HepG2 (cell line): Measurements from ENCODE around the gene NLGN4X. TPM values are rescaled to one million over a fixed set of nuclear protein-coding genes. Genes with fewer than 3 reads are reported as not detected.

Experiments used
- ATAC-seq: fragments of 200-7000 bp; cut with Tn5 transposase; 3 replicates; pipeline ENCODE4 v1.9.1; 2020; ENCODE audit warnings: mild to moderate bottlenecking, moderate library complexity
- BruUV-seq: library from RNA; stranded (reverse); fragments of 400-500 nt; replicated peaks from 2 replicates; lab custom pipeline; 2021; lab: Mats Ljungman, UMichigan
- CTCF ChIA-PET: fragments of 300-600 bp; formaldehyde crosslinking; extraction: SDS; loops from one replicate; lab custom pipeline; 2021; ENCODE audit warnings: low total read pairs, inconsistent platforms, low intra/inter-chr PET ratio; lab: Yijun Ruan, JAX
- POLR2A ChIA-PET: fragments of 350-600 bp; sonication (Branson Sonifier 250); formaldehyde crosslinking; loops from one replicate; lab custom pipeline; 2020; ENCODE audit warnings: antibody characterized with exemption, inconsistent platforms; lab: Yijun Ruan, JAX
- DNase-seq: peaks from one replicate; pipeline ENCODE4 v3.0.0-alpha.2; 2015; ENCODE audit warnings: low spot score
- FAIRE-seq: peaks from 3 replicates; lab custom pipeline; 2011; peaks lifted over from hg19 to GRCh38; lab: Jason Lieb, UNC
- H2AFZ ChIP-seq: one replicate; pipeline ENCODE4 v1.6.1; 2011; ENCODE audit warnings: low read length, inconsistent platforms
- H3K27ac ChIP-seq: fragments of 300-600 bp; 3 replicates; pipeline ENCODE4 v1.8.0; 2011; ENCODE audit warnings: mixed run types, mild to moderate bottlenecking, mixed read lengths, low read length, inconsistent platforms; ENCODE audit not compliant: insufficient read depth; ENCODE audit errors: extremely low read length
- H3K27me3 ChIP-seq, 2 experiments: fragments of 200-600 bp in 1 of 2; 2 replicates in 1 of 2; 3 replicates in 1 of 2; pipeline versions ENCODE4 v1.6.0 to v1.8.0; 2011; ENCODE audit warnings: low read length in 2 of 2, mild to moderate bottlenecking in 2 of 2, moderate library complexity in 2 of 2, inconsistent platforms in 1 of 2; ENCODE audit not compliant: insufficient read depth in 2 of 2, control insufficient read depth in 1 of 2
- H3K36me3 ChIP-seq, 2 experiments: fragments of 200-600 bp in 1 of 2; replicated peaks in 1 of 2; 2 replicates in 1 of 2; 3 replicates in 1 of 2; pipeline versions ENCODE4 v1.5.1 to v1.8.0; 2011; ENCODE audit warnings: low read length in 2 of 2, inconsistent platforms in 1 of 2; ENCODE audit not compliant: insufficient read depth in 2 of 2, control insufficient read depth in 1 of 2
- H3K4me1 ChIP-seq: 2 replicates; pipeline ENCODE4 v1.5.1; 2012; ENCODE audit warnings: low read length, inconsistent platforms; ENCODE audit not compliant: insufficient read depth
- H3K4me2 ChIP-seq: 2 replicates; pipeline ENCODE4 v1.6.0; 2011; ENCODE audit warnings: low read depth, low read length, inconsistent platforms
- H3K4me3 ChIP-seq, 3 experiments: fragments of 200-600 bp in 1 of 3; sonication (generic), shearing (Covaris generic) in 1 of 3; replicated peaks in 1 of 3; 2 replicates each; pipeline ENCODE4 v1.5.1; 2011 to 2016; ENCODE audit warnings: low read length in 3 of 3, inconsistent platforms in 2 of 3, low read depth in 2 of 3, mild to moderate bottlenecking in 2 of 3, control low read depth in 1 of 3, mixed read lengths in 1 of 3; ENCODE audit not compliant: insufficient read depth in 1 of 3
- H3K79me2 ChIP-seq: one replicate; pipeline ENCODE4 v1.6.1; 2011; ENCODE audit warnings: low read length, inconsistent platforms; ENCODE audit not compliant: insufficient read depth
- H3K9ac ChIP-seq: 2 replicates; pipeline ENCODE4 v1.6.0; 2011; ENCODE audit warnings: mild to moderate bottlenecking, low read depth, low read length, inconsistent platforms; ENCODE audit not compliant: insufficient read depth
- H3K9me3 ChIP-seq: 2 replicates; pipeline ENCODE4 v1.5.1; 2012; ENCODE audit warnings: mild to moderate bottlenecking, low read length
- H4K20me1 ChIP-seq: 2 replicates; pipeline ENCODE4 v1.6.0; 2011; ENCODE audit warnings: inconsistent platforms, mild to moderate bottlenecking, low read length, moderate library complexity; ENCODE audit not compliant: insufficient read depth
- CCAR2 ChIP-seq: fragments of 200-400 bp; formaldehyde crosslinking; optimal IDR thresholded peaks from 2 replicates; pipeline ENCODE3; 2018; ENCODE audit warnings: low read depth, mild to moderate bottlenecking, low read length, moderate library complexity
- ELF4 ChIP-seq: sonication (generic); formaldehyde crosslinking; IDR thresholded peaks from 2 replicates; pipeline ENCODE4 v1.5.0; 2020; ENCODE audit warnings: missing genetic modification reagents, mild to moderate bottlenecking, moderate library complexity, borderline replicate concordance
- FLYWCH1 ChIP-seq: sonication (generic); formaldehyde crosslinking; IDR thresholded peaks from 2 replicates; pipeline ENCODE4 v1.8.1; 2023; ENCODE audit warnings: mild to moderate bottlenecking, missing genetic modification reagents
- KDM6A ChIP-seq: IDR thresholded peaks from 2 replicates; pipeline ENCODE4 v1.6.1; 2016; ENCODE audit warnings: low read depth
- MTA3 ChIP-seq: sonication (generic); formaldehyde crosslinking; IDR thresholded peaks from 2 replicates; pipeline ENCODE4 v1.4.0; 2020; ENCODE audit warnings: missing genetic modification reagents
- MYNN ChIP-seq: sonication (generic); formaldehyde crosslinking; IDR thresholded peaks from 2 replicates; pipeline ENCODE4 v1.4.0; 2020; ENCODE audit warnings: mild to moderate bottlenecking, low read depth, missing genetic modification reagents
- ZBTB21 ChIP-seq: sonication (generic); formaldehyde crosslinking; IDR thresholded peaks from 2 replicates; pipeline ENCODE4 v1.4.0; 2020; ENCODE audit warnings: missing genetic modification reagents
- ZBTB8A ChIP-seq: sonication (generic); formaldehyde crosslinking; IDR thresholded peaks from 2 replicates; pipeline ENCODE4 v1.4.0; 2020; ENCODE audit warnings: mild to moderate bottlenecking, low read depth, missing genetic modification reagents, borderline replicate concordance
- ZNF12 ChIP-seq: sonication (generic); formaldehyde crosslinking; IDR thresholded peaks from 2 replicates; pipeline ENCODE4 v1.5.0; 2020; ENCODE audit warnings: missing genetic modification reagents
- ZNF256 ChIP-seq: sonication (generic); formaldehyde crosslinking; conservative IDR thresholded peaks from 2 replicates; pipeline ENCODE4 v1.4.0; 2020; ENCODE audit warnings: missing genetic modification reagents
- ZXDC ChIP-seq: sonication (generic); formaldehyde crosslinking; IDR thresholded peaks from 2 replicates; pipeline ENCODE4 v1.5.0; 2020; ENCODE audit warnings: mild to moderate bottlenecking, missing genetic modification reagents
- WGBS: methylation state at CpG from one replicate; pipeline ENCODE4 v1.1.6; 2017; ENCODE audit warnings: low lambda C conversion rate; 5-methylcytosine and 5-hydroxymethylcytosine counted together
- in situ Hi-C: cut with HindIII; loops from 2 replicates; pipeline ENCODE4 v1.10.0; 2017; ENCODE audit warnings: low pct_unique_long_range_greater_than_20kb; ENCODE audit not compliant: extremely low pct_ligation_motif_present
- intact Hi-C: fragments of 100-400 bp; cut with micrococcal nuclease; formaldehyde crosslinking; loops from one replicate; pipeline ENCODE4 v1.10.0; 2022; ENCODE audit not compliant: unreplicated experiment
- polyA plus RNA-seq, 8 experiments: library from polyadenylated mRNA; depleted of rRNA in 3 of 8; stranded (reverse) in 7 of 8; unstranded in 1 of 8; fragments of >200 nt; fragmentation: Illumina TruSeq in 4 of 8; extraction: Trizol in 4 of 8; gene quantifications; 2 replicates each; pipeline versions ENCODE4 v1.2.1 to v1.2.3, GENCODE V29; 2011 to 2016; ENCODE audit warnings: low read depth in 4 of 8, missing spikeins in 1 of 8, mixed read lengths in 1 of 8; ENCODE audit not compliant: insufficient read depth in 1 of 8
- total RNA-seq, 5 experiments: library from RNA; depleted of rRNA; stranded (reverse); fragments of >200 nt; fragmentation: Illumina TruSeq; extraction: Trizol; gene quantifications; 2 replicates each; pipeline ENCODE4 v1.2.3, GENCODE V29; 2016; ENCODE audit warnings: low read depth in 1 of 5
- TF ChIP-seq, protein P1 (sequence below): sonication (generic); formaldehyde crosslinking; IDR thresholded peaks from 2 replicates; pipeline ENCODE4 v1.4.0; 2020; ENCODE audit warnings: missing genetic modification reagents, borderline replicate concordance
- TF ChIP-seq, protein P2 (sequence below): sonication (generic); formaldehyde crosslinking; IDR thresholded peaks from 2 replicates; pipeline ENCODE4 v1.4.0; 2020; ENCODE audit warnings: low read depth, missing genetic modification reagents

NLGN4X gene
- total and polyA plus RNA-seq, 2 of the 13 experiments (the other 11 are each of a cell fraction or from before 2014, with no cell fraction given), result not detected

DNA sequence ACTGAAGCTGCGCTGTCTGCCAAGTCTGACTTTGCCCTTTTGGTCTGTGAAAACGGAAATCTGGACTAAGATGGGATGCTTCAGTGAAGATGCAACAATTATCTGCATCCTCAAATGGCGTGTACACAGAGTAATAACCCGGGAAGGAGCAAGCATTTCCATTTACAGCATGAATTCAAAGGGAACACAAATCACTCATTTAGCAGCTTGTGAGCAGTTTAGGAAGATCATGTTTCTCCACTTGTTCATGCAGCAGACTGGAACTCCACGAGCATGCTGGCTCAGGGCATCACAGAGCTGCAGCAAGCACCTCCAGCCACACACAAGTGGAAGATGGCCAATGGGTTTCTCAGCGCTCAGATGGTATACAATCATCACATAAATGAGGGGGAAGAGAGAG, 175.5 kb downstream of the NLGN4X start (continued):
- TF ChIP-seq, protein P1, sequence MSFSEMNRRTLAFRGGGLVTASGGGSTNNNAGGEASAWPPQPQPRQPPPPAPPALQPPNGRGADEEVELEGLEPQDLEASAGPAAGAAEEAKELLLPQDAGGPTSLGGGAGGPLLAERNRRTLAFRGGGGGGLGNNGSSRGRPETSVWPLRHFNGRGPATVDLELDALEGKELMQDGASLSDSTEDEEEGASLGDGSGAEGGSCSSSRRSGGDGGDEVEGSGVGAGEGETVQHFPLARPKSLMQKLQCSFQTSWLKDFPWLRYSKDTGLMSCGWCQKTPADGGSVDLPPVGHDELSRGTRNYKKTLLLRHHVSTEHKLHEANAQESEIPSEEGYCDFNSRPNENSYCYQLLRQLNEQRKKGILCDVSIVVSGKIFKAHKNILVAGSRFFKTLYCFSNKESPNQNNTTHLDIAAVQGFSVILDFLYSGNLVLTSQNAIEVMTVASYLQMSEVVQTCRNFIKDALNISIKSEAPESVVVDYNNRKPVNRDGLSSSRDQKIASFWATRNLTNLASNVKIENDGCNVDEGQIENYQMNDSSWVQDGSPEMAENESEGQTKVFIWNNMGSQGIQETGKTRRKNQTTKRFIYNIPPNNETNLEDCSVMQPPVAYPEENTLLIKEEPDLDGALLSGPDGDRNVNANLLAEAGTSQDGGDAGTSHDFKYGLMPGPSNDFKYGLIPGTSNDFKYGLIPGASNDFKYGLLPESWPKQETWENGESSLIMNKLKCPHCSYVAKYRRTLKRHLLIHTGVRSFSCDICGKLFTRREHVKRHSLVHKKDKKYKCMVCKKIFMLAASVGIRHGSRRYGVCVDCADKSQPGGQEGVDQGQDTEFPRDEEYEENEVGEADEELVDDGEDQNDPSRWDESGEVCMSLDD, result no peak
- TF ChIP-seq MTA3 (CRISPR knock-in tag), result no peak
- no peak for TF ChIP-seq ZNF12
- TF ChIP-seq, protein P2, sequence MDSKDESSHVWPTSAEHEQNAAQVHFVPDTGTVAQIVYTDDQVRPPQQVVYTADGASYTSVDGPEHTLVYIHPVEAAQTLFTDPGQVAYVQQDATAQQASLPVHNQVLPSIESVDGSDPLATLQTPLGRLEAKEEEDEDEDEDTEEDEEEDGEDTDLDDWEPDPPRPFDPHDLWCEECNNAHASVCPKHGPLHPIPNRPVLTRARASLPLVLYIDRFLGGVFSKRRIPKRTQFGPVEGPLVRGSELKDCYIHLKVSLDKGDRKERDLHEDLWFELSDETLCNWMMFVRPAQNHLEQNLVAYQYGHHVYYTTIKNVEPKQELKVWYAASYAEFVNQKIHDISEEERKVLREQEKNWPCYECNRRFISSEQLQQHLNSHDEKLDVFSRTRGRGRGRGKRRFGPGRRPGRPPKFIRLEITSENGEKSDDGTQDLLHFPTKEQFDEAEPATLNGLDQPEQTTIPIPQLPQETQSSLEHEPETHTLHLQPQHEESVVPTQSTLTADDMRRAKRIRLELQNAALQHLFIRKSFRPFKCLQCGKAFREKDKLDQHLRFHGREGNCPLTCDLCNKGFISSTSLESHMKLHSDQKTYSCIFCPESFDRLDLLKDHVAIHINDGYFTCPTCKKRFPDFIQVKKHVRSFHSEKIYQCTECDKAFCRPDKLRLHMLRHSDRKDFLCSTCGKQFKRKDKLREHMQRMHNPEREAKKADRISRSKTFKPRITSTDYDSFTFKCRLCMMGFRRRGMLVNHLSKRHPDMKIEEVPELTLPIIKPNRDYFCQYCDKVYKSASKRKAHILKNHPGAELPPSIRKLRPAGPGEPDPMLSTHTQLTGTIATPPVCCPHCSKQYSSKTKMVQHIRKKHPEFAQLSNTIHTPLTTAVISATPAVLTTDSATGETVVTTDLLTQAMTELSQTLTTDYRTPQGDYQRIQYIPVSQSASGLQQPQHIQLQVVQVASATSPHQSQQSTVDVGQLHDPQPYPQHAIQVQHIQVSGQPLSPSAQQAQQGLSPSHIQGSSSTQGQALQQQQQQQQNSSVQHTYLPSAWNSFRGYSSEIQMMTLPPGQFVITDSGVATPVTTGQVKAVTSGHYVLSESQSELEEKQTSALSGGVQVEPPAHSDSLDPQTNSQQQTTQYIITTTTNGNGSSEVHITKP (CRISPR knock-in tag), result no peak

DNA sequence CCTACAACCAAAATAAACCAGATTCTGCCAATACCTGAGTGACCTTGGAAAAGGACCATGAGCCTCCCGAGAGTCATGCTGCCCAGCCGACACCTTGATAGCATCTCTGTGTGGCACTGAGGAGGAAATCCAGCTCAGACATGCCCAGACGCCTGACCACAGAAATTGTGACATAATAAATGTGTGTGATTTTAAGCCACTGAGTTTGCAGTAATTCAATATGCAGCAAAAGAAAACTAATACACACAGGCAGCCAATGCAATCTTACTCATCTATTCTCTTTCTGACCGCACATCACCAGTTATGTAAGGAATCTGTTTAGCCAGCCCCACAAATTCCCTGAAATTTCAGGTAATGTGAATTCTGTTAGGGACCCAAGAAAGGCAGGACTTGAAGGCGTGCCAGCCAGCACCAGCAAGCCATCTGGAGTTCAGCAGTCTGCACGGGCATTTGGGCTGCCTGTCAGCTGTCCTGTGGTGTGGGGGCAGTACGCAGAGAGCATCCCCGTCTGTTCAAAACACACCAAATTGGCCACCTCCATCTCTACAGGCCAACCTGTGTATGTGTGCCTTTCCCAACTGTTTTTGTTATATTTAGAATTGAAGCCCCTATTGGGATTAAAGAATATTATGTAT, 176.4 kb downstream of the NLGN4X start:
- H3K4me3 ChIP-seq, result no peak overlapping the region
- ChIA-PET CTCF (no interaction called here), POLR2A (no interaction called here)
- no TSS peak for BruUV-seq
- no peaks in the 10 kb centered on the region for H3K36me3 ChIP-seq
- no peaks in the 10 kb centered on the region for H3K9me3 ChIP-seq
- H3K4me2 ChIP-seq, result no peak overlapping the region
- ATAC-seq (no peak), DNase-seq (no peak), FAIRE-seq (no peak)
- no peaks in the 10 kb centered on the region for H4K20me1 ChIP-seq
- no peaks in the 10 kb centered on the region for H3K79me2 ChIP-seq
- H2AFZ ChIP-seq, result no peak overlapping the region
- no peak overlapping the region for H3K9ac ChIP-seq
- H3K27ac ChIP-seq, result no peak overlapping the region
- intact Hi-C loops, result no loop called here
- H3K4me1 ChIP-seq, result no peaks in the 10 kb centered on the region
- in situ Hi-C loops, result no loop called here
- 0% methylated on average over 1 of the region's 8 CpGs for WGBS
- H3K27me3 ChIP-seq, result no peaks in the 10 kb centered on the region
- TF ChIP-seq ELF4 (CRISPR knock-in tag) (no peak), FLYWCH1 (CRISPR knock-in tag) (no peak), ZBTB21 (no peak), ZXDC (CRISPR knock-in tag) (no peak), MYNN (CRISPR knock-in tag) (no peak), ZNF256 (CRISPR knock-in tag) (no peak), ZBTB8A (CRISPR knock-in tag) (no peak), KDM6A (CRISPR knock-in tag) (no peak), CCAR2 (no peak)
